Spinal cord (tissue), 10 donors: ENCODE results near the gene NT5C1B. TPM values are rescaled to one million over a fixed set of nuclear protein-coding genes. Genes with fewer than 3 reads are reported as not detected.

ENCODE experiments used
- DNase-seq, 6 donors: peaks; one replicate each; pipeline versions ENCODE4 v3.0.0 to v3.0.0-alpha.2; 2013 to 2015; ENCODE audit warnings: low spot score in 6 of 6, low read depth in 4 of 6
- H3K27ac ChIP-seq: one replicate; pipeline ENCODE4 v1.5.1; 2013; ENCODE audit warnings: low read depth, low read length, control low read depth
- H3K27me3 ChIP-seq: one replicate; pipeline ENCODE4 v1.6.1; 2013; ENCODE audit warnings: low read length; ENCODE audit not compliant: control insufficient read depth, insufficient read depth
- H3K36me3 ChIP-seq: one replicate; pipeline ENCODE4 v1.6.1; 2013; ENCODE audit warnings: low read length; ENCODE audit not compliant: control insufficient read depth, insufficient read depth
- H3K4me1 ChIP-seq: one replicate; pipeline ENCODE4 v1.6.1; 2013; ENCODE audit warnings: low read length; ENCODE audit not compliant: control insufficient read depth, insufficient read depth
- H3K4me3 ChIP-seq: one replicate; pipeline ENCODE4 v1.5.1; 2013; ENCODE audit warnings: low read depth, low read length, control low read depth
- H3K9me3 ChIP-seq: one replicate; pipeline ENCODE4 v1.6.1; 2013; ENCODE audit warnings: low read length; ENCODE audit not compliant: control insufficient read depth, insufficient read depth
- WGBS: methylation state at CpG from one replicate; pipeline ENCODE4 v1.1.5; 2013; ENCODE audit warnings: missing lambda C conversion rate; ENCODE audit not compliant: insufficient coverage; 5-methylcytosine and 5-hydroxymethylcytosine counted together
- polyA plus RNA-seq, 2 donors: library from polyadenylated mRNA; unstranded; fragments of 120-200 nt; gene quantifications; one replicate each; pipeline ENCODE4 v1.2.1, GENCODE V29; 2013; ENCODE audit not compliant: insufficient read length in 2 of 2
- total RNA-seq, 2 donors: library from RNA; depleted of rRNA in 1 of 2; stranded (reverse); fragments of 120-200 nt in 1 of 2; fragments of >200 nt in 1 of 2; gene quantifications; one replicate each; pipeline versions ENCODE4 v1.2.3 to v1.2.4, GENCODE V29; 2013 to 2014
- donor health status: healthy.

Gene NT5C1B
- total and polyA plus RNA-seq, 4 donors, result 0.27 to 0.42 TPM; not detected in 2

GRCh38 chr2:18545384-18545783 lies 44.0 kb downstream of the NT5C1B start:
- no peaks in the 10 kb centered on the region for H3K36me3 ChIP-seq
- H3K4me1 ChIP-seq, result no peaks in the 10 kb centered on the region
- H3K27me3 ChIP-seq, result no peaks in the 10 kb centered on the region
- no peak for DNase-seq
- WGBS, result 100% methylated on average over 1 of the region's 4 CpGs
- H3K9me3 ChIP-seq, result no peaks in the 10 kb centered on the region
- no peak overlapping the region for H3K27ac ChIP-seq
- H3K4me3 ChIP-seq, result no peak overlapping the region

GRCh38 chr2:18544171-18544570 lies 45.2 kb downstream of the NT5C1B start:
- WGBS, result 100% methylated on average over 1 of the region's 3 CpGs
- no peaks in the 10 kb centered on the region for H3K4me1 ChIP-seq
- H3K36me3 ChIP-seq, result no peaks in the 10 kb centered on the region
- no peak overlapping the region for H3K4me3 ChIP-seq
- no peak for DNase-seq
- H3K27ac ChIP-seq, result no peak overlapping the region
- H3K27me3 ChIP-seq, result no peaks in the 10 kb centered on the region
- H3K9me3 ChIP-seq, result peaks cover 2% of the 10 kb centered on the region

- Histone ChIP-seq H3K4me3 (no peak overlapping the region), H3K4me1 (no peaks in the 10 kb centered on the region), H3K9me3 (peaks cover 2% of the 10 kb centered on the region), H3K36me3 (no peaks in the 10 kb centered on the region), H3K27ac (no peak overlapping the region), H3K27me3 (no peaks in the 10 kb centered on the region)
- no peak for DNase-seq
- 80% methylated on average over 1 of the region's 2 CpGs for WGBS
These were observed 48.5 kb downstream of the NT5C1B start for GRCh38 chr2:18540872-18541271.

- no peak overlapping the region for H3K4me3 ChIP-seq
- no peak for DNase-seq
- no peaks in the 10 kb centered on the region for H3K27me3 ChIP-seq
- H3K27ac ChIP-seq, result no peak overlapping the region
- no CpG with 5 or more reads among the region's 1 CpG for WGBS
- H3K36me3 ChIP-seq, result no peaks in the 10 kb centered on the region
- no peaks in the 10 kb centered on the region for H3K4me1 ChIP-seq
- H3K9me3 ChIP-seq, result peaks cover 2% of the 10 kb centered on the region
These were observed 52.7 kb downstream of the NT5C1B start for GRCh38 chr2:18536697-18537096.

GRCh38 chr2:18536100-18536499 lies 53.3 kb downstream of the NT5C1B start:
- WGBS, result 62% methylated on average over 5 of the region's 7 CpGs
- DNase-seq, result no peak
- no peak overlapping the region for H3K4me3 ChIP-seq
- H3K27ac ChIP-seq, result no peak overlapping the region
- H3K9me3 ChIP-seq, result peaks cover 2% of the 10 kb centered on the region
- H3K27me3 ChIP-seq, result no peaks in the 10 kb centered on the region
- H3K4me1 ChIP-seq, result no peaks in the 10 kb centered on the region
- H3K36me3 ChIP-seq, result no peaks in the 10 kb centered on the region

- no CpG with 5 or more reads among the region's 1 CpG for WGBS
- no peak overlapping the region for H3K27ac ChIP-seq
These were observed 58.2 kb downstream of the NT5C1B start for GRCh38 chr2:18531194-18531593.

GRCh38 chr2:18527822-18528221 lies 61.5 kb downstream of the NT5C1B start:
- no peaks in the 10 kb centered on the region for H3K36me3 ChIP-seq
- H3K27me3 ChIP-seq, result no peaks in the 10 kb centered on the region
- DNase-seq, result peak in 1 of 6 donors; percentile 18
- 40% methylated on average over 4 of the region's 4 CpGs for WGBS
- H3K9me3 ChIP-seq, result no peaks in the 10 kb centered on the region
- H3K4me1 ChIP-seq, result peaks cover 2% of the 10 kb centered on the region
- H3K27ac ChIP-seq, result no peak overlapping the region
- no peak overlapping the region for H3K4me3 ChIP-seq

More at GRCh38 chr2:18531194-18531593, 58.2 kb downstream of the NT5C1B start:
- no peaks in the 10 kb centered on the region for H3K27me3 ChIP-seq
- DNase-seq, result no peak
- H3K9me3 ChIP-seq, result no peaks in the 10 kb centered on the region
- no peak overlapping the region for H3K4me3 ChIP-seq
- H3K4me1 ChIP-seq, result peaks cover 2% of the 10 kb centered on the region
- no peaks in the 10 kb centered on the region for H3K36me3 ChIP-seq

- Histone ChIP-seq H3K36me3 (no peaks in the 10 kb centered on the region), H3K27me3 (no peaks in the 10 kb centered on the region), H3K4me3 (no peak overlapping the region), H3K4me1 (peaks cover 2% of the 10 kb centered on the region), H3K27ac (no peak overlapping the region), H3K9me3 (no peaks in the 10 kb centered on the region)
- DNase-seq, result peak in 2 of 6 donors; percentile 36 to 43
- no CpG with 5 or more reads among the region's 2 CpGs for WGBS
These were observed 62.0 kb downstream of the NT5C1B start for GRCh38 chr2:18527326-18527725.

- Histone ChIP-seq H3K4me1 (peaks cover 2% of the 10 kb centered on the region), H3K36me3 (no peaks in the 10 kb centered on the region)
- WGBS, result 60% methylated on average over 3 of the region's 7 CpGs
These were observed 62.9 kb downstream of the NT5C1B start for GRCh38 chr2:18526429-18526828.

GRCh38 chr2:18525852-18526251 lies 63.5 kb downstream of the NT5C1B start:
- H3K27me3 ChIP-seq, result no peaks in the 10 kb centered on the region
- H3K27ac ChIP-seq, result no peak overlapping the region
- H3K9me3 ChIP-seq, result no peaks in the 10 kb centered on the region
- peaks cover 3% of the 10 kb centered on the region for H3K4me1 ChIP-seq
- WGBS, result no CpG with 5 or more reads among the region's 3 CpGs
- DNase-seq, result no peak
- H3K4me3 ChIP-seq, result no peak overlapping the region
- H3K36me3 ChIP-seq, result no peaks in the 10 kb centered on the region

More at GRCh38 chr2:18526429-18526828, 62.9 kb downstream of the NT5C1B start:
- H3K27ac ChIP-seq, result no peak overlapping the region
- no peaks in the 10 kb centered on the region for H3K9me3 ChIP-seq
- no peak for DNase-seq
- no peak overlapping the region for H3K4me3 ChIP-seq
- no peaks in the 10 kb centered on the region for H3K27me3 ChIP-seq
